Measurements from ENCODE around the gene HOXA10. TPM values are rescaled to one million over a fixed set of nuclear protein-coding genes. Genes with fewer than 3 reads are reported as not detected.

Gene HOXA10
- total and polyA plus RNA-seq, 4 donors = 0.03 to 0.70 (median 0.13) TPM

- Histone ChIP-seq H3K36me3 (ENCODE audit: control insufficient read depth in 4 of 4, insufficient read depth in 3 of 4, low read depth in 1 of 4, low read length in 3 of 4) (no peaks in the 10 kb centered on the region), H3K4me1 (ENCODE audit: control insufficient read depth in 4 of 4, insufficient read depth in 4 of 4, low read length in 3 of 4) (peaks cover 9 to 19% (median 16%) of the 10 kb centered on the region in 4 donors), H3K27me3 (ENCODE audit: control insufficient read depth in 4 of 4, insufficient read depth in 4 of 4, low read length in 3 of 4) (peaks cover 18 to 68% (median 24%) of the 10 kb centered on the region in 4 donors), H3K9me3 (ENCODE audit: control insufficient read depth in 4 of 4, low read length in 3 of 4) (peaks cover 0 to 2% (median 0%) of the 10 kb centered on the region in 4 donors), H3K27ac (ENCODE audit: low read depth in 1 of 2, low read length in 2 of 2) (no peak overlapping the region), H3K9ac (ENCODE audit: low read depth in 1 of 2, low read length in 2 of 2) (no peak overlapping the region), H3K4me3 (ENCODE audit: low read depth in 1 of 3, low read length in 3 of 3) (no peak overlapping the region)
- no peak for TF ChIP-seq JUND (IDR thresholded peaks at IDR 0.05)
- TF ChIP-seq, protein P1, sequence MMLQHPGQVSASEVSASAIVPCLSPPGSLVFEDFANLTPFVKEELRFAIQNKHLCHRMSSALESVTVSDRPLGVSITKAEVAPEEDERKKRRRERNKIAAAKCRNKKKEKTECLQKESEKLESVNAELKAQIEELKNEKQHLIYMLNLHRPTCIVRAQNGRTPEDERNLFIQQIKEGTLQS (IDR thresholded peaks at IDR 0.05) = no peak
- TF ChIP-seq REST (IDR thresholded peaks at IDR 0.05) = no peak
- TF ChIP-seq GABPA (IDR thresholded peaks at IDR 0.05 in 1 of 2, conservative IDR thresholded peaks at IDR 0.05 in 1 of 2) = no peak
- no peak for TF ChIP-seq ZBTB33 (IDR thresholded peaks at IDR 0.05)
- no peak for TF ChIP-seq SP1 (IDR thresholded peaks at IDR 0.05)
- no peak for TF ChIP-seq HNF4A (conservative IDR thresholded peaks at IDR 0.05)
- TF ChIP-seq, protein P2, sequence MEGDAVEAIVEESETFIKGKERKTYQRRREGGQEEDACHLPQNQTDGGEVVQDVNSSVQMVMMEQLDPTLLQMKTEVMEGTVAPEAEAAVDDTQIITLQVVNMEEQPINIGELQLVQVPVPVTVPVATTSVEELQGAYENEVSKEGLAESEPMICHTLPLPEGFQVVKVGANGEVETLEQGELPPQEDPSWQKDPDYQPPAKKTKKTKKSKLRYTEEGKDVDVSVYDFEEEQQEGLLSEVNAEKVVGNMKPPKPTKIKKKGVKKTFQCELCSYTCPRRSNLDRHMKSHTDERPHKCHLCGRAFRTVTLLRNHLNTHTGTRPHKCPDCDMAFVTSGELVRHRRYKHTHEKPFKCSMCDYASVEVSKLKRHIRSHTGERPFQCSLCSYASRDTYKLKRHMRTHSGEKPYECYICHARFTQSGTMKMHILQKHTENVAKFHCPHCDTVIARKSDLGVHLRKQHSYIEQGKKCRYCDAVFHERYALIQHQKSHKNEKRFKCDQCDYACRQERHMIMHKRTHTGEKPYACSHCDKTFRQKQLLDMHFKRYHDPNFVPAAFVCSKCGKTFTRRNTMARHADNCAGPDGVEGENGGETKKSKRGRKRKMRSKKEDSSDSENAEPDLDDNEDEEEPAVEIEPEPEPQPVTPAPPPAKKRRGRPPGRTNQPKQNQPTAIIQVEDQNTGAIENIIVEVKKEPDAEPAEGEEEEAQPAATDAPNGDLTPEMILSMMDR (IDR thresholded peaks at IDR 0.05; ENCODE audit: low read depth, low read length, missing input control) = no peak
- no peak for TF ChIP-seq MAX (IDR thresholded peaks at IDR 0.05)
- TF ChIP-seq EGR1 (IDR thresholded peaks at IDR 0.05; ENCODE audit: low read depth in 2 of 2) = no peak
- no peak for TF ChIP-seq FOXA1 (IDR thresholded peaks at IDR 0.05)
- TF ChIP-seq RAD21 (IDR thresholded peaks at IDR 0.05) = no peak
- no peak for TF ChIP-seq FOXA2 (IDR thresholded peaks at IDR 0.05)
- no peak for DNase-seq (ENCODE audit: low spot score)
- 40% methylated on average over 22 of the region's 22 CpGs for WGBS
Observed at GRCh38 chr7:27176962-27177794, 3.1 kb upstream of the HOXA10 start.

GRCh38 chr7:27176524-27176845 is 2.4 kb upstream of the HOXA10 start:
- Histone ChIP-seq H3K9me3 (ENCODE audit: control insufficient read depth in 4 of 4, low read length in 3 of 4) (peaks cover 0 to 2% (median 0%) of the 10 kb centered on the region in 4 donors), H3K4me3 (ENCODE audit: low read depth in 1 of 3, low read length in 3 of 3) (no peak overlapping the region), H3K36me3 (ENCODE audit: control insufficient read depth in 4 of 4, insufficient read depth in 3 of 4, low read depth in 1 of 4, low read length in 3 of 4) (no peaks in the 10 kb centered on the region), H3K4me1 (ENCODE audit: control insufficient read depth in 4 of 4, insufficient read depth in 4 of 4, low read length in 3 of 4) (peaks cover 9 to 19% (median 19%) of the 10 kb centered on the region in 4 donors), H3K27me3 (ENCODE audit: control insufficient read depth in 4 of 4, insufficient read depth in 4 of 4, low read length in 3 of 4) (peaks cover 17 to 68% (median 26%) of the 10 kb centered on the region in 4 donors), H3K27ac (ENCODE audit: low read depth in 1 of 2, low read length in 2 of 2) (no peak overlapping the region), H3K9ac (ENCODE audit: low read depth in 1 of 2, low read length in 2 of 2) (no peak overlapping the region)
- 47% methylated on average over 3 of the region's 3 CpGs for WGBS
- DNase-seq (ENCODE audit: low spot score) = no peak
- TF ChIP-seq, protein P1 (IDR thresholded peaks at IDR 0.05) = no peak
- TF ChIP-seq NR2F2 (IDR thresholded peaks at IDR 0.05) (no peak), EGR1 (IDR thresholded peaks at IDR 0.05; ENCODE audit: low read depth in 2 of 2) (no peak), YY1 (IDR thresholded peaks at IDR 0.05) (no peak), HNF4A (conservative IDR thresholded peaks at IDR 0.05) (no peak), FOXA2 (IDR thresholded peaks at IDR 0.05) (no peak), RAD21 (IDR thresholded peaks at IDR 0.05) (no peak), GABPA (IDR thresholded peaks at IDR 0.05 in 1 of 2, conservative IDR thresholded peaks at IDR 0.05 in 1 of 2) (no peak), RXRA (IDR thresholded peaks at IDR 0.05) (no peak), JUND (IDR thresholded peaks at IDR 0.05) (no peak), TAF1 (conservative IDR thresholded peaks at IDR 0.05) (no peak), FOXA1 (IDR thresholded peaks at IDR 0.05) (no peak)
- TF ChIP-seq, protein P2 (IDR thresholded peaks at IDR 0.05; ENCODE audit: low read depth, low read length, missing input control) = no peak
